GM12874 (cell line): ENCODE measurements around the gene WNT11.

Experiments
- CTCF ChIP-seq: IDR thresholded peaks from 2 replicates; pipeline ENCODE4 v1.5.1; 2011; ENCODE audit warnings: low read depth, mild to moderate bottlenecking, control low read depth, low read length, moderate library complexity; ENCODE audit not compliant: insufficient read depth

Gene WNT11

DNA sequence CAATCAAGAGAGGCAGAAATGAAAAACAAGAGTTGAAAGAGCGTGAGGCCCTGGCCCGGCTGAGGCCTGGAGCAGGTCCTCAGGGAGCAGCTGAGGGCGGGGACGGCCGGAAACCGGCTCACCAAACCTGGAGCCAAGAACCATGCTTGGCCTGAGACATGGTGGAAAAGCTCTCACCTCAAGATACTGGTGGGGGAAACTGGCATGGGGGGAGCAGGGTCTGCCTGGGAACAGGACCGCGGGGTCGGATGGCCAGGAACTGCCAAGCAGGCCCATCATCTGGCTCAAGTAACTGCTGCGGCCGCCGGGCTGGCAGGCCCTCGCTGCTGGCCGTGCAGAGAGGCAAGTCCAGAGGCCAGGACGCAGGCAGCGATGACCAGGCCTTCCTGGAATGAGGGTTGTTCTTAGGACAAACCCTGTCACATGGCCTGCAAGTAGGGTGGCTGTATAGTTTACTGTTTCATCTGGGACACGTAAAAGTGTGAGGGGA is 18.9 kb upstream of the WNT11 start:
- no peak for TF ChIP-seq CTCF

- TF ChIP-seq CTCF: no peak
These were observed 18.3 kb upstream of the WNT11 start for GRCh38 chr11:76224461-76225121.

DNA sequence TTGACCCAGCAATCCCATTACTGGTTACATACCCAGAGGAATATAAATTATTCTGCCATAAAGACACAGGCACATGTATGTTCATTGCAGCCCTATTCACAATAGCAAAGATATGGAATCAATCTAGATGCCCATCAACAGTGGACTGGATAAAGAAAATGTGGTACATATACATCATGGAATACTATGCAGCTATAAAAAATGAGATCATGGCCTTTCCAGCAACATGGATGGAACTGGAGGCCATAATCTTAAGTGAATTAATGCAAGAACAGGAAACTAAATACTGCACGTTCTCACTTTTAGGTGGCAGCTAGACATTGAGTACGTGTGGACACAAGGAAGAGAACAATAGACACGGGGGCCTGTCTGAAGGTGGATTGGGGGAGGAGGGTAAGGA is 15.1 kb upstream of the WNT11 start:
- TF ChIP-seq CTCF: no peak

DNA sequence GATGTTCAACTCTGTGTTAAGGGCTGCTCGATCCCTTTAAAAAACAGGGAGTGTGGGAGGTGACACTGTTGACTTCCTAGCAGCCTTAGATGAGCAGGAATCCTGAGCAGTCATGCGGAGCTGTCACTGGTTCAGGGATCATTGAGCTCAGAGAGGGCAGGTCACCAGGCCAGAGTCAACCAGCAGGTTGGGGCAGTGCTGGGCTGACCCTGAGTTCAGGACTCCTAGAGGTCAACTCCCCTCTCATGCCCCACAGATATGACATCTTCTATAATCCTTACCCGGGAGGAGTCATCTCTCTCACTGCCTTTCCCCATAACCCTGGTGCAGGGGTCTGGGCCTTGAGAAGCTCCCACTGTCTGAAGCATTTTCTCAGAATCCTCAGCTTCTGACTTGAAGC is 12.9 kb upstream of the WNT11 start:
- TF ChIP-seq CTCF: no peak

DNA sequence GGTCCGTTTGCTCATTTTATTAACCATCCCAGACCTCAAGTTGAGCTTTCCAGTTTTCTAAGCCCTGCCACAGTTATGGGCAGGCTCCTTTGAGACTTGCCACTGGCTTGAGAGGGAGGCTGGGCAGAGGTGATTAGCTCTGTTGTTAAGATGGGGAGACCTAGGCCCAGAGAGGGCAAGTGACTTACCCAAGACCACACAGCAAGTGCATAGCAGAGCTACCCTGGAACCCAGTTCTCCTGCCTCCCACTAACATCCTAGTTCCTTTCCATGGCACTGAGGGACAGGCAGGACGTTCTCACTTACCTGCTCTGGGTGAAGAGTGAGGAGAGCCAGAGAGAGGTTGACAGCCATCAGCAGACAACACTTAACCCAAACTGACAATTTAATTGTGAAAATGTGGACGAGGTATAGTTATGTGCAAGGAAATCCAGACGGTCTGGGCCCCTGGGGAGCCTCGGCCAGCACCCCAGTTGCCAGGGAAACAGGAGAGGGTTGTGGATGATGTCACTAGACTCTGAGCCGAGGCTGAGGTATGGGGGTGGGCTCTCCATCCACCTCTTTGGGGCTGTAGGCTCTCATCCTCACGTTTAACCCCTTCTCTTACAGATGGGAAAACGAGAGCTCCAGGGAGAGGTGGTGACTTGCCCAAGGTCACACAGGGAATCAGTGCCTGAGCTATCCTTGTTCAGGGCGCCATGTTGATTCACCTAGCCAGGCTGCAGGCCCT is 12.3 kb upstream of the WNT11 start:
- TF ChIP-seq CTCF: no peak

GRCh38 chr11:76217653-76218160 is 11.4 kb upstream of the WNT11 start:
- TF ChIP-seq CTCF: no peak

DNA sequence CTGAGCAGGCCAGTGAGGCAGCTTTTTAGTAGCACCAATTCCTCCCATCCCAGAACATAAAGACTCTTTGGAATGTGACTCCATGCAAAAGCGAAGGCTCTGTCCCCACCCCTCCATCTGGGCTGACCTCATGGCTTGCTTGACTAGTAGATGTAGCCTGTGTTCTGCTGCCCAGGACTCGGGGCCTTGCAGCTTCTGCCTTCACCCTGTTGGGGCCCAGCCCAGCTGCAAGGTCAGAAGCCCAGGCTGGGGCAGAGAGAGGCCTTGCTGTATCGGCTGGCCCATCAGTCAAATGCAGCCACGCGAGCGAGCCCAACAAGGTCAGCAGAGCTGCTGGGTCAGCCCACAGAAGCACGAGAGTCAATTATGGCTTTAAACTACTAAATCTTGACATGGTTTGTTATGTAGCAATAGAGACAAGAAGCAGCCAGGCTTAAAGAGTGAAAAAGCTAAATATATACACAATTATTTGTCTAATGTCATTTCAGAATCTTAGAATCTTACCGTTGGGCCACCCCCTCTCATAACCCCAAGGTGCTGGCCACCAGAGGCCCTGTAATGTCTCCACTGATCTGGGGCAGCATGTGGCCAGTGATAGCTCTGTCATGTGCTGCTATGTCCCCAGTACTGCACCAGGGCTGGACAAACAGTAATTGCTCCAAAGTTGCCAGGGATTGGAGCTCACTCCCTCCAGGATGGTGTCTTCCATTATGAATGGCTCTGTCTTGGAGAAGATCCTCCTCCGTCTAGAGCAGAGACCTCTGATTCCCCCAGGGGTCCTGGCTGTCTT is 10.4 kb upstream of the WNT11 start:
- TF ChIP-seq CTCF: no peak
